ENCODE results near the gene PTPN23. TPM values are rescaled to one million over a fixed set of nuclear protein-coding genes. Genes with fewer than 3 reads are reported as not detected.
"Not testable (repeated sequence)": the region's sequence is repeated elsewhere in the genome, so short reads cannot be mapped to it uniquely, and the experiment has no call there.

Gene PTPN23
- total and polyA plus RNA-seq, 9 of the 15 experiments (the other 6 are each of a cell fraction or from before 2014, with no cell fraction given), result 0.41 to 58.7 (median 7.2) TPM

DNA sequence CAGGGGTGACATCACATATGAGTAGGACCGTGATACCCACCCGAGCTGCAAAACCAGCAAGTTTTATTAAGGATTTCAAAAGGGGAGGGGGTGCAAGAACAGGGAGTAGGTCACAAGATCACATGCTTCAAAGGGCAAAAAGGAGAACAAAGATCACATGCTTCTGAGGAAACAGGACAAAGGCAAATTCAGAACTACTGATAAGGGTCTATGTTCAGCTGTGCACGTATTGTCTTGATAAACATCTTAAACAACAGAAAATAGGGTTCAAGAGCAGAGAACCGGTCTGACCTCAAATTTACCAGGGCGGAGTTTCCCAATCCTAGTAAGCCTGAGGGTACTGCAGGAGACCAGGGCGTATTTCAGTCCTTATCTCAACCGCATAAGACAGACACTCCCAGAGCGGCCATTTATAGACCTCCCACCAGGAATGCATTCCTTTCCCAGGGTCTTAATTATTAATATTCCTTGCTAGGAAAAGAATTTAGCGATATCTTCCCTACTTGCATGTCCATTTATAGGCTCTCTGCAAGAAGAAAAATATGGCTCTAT, 78.8 kb downstream of the PTPN23 start:
- H4K20me1 ChIP-seq (replicated peaks; ENCODE audit: control insufficient read depth, insufficient read depth, low read length); ATAC-seq; H3K9ac ChIP-seq (ENCODE audit: insufficient read depth in 1 of 2, low read depth in 2 of 2, low read length in 2 of 2); DNase-seq (ENCODE audit: extremely low read depth in 1 of 4, low spot score in 3 of 4); BruUV-seq (replicated peaks); H3K4me2 ChIP-seq (ENCODE audit: insufficient read depth, low read length); intact Hi-C loops (cut with micrococcal nuclease); in situ Hi-C loops (cut with MboI); H3K4me3 ChIP-seq; H3K36me3 ChIP-seq (ENCODE audit: control insufficient read depth, insufficient read depth, low read length); H3K9me1 ChIP-seq (ENCODE audit: control insufficient read depth, insufficient read depth, low read length); CTCF ChIA-PET (ENCODE audit: low intra/inter-chr PET ratio); H3K9me3 ChIP-seq (replicated peaks; ENCODE audit: control insufficient read depth, insufficient read depth, low read depth, low read length); H3K27ac ChIP-seq (ENCODE audit: extremely low read depth, low read depth, low read length); H2AFZ ChIP-seq (ENCODE audit: low read depth, low read length); H3K27me3 ChIP-seq (ENCODE audit: control insufficient read depth in 2 of 2, insufficient read depth in 2 of 2, low read length in 2 of 2); H3K4me1 ChIP-seq (replicated peaks in 1 of 2; ENCODE audit: control insufficient read depth in 2 of 2, insufficient read depth in 2 of 2, low read length in 2 of 2); FAIRE-seq; TF ChIP-seq ATF1 (CRISPR knock-in tag; IDR thresholded peaks at IDR 0.05); NR2C1 (IDR thresholded peaks at IDR 0.05); TOE1 (CRISPR knock-in tag; IDR thresholded peaks at IDR 0.05; ENCODE audit: borderline replicate concordance, low read depth): not testable (repeated sequence)
- H3K79me2 ChIP-seq (ENCODE audit: control insufficient read depth, insufficient read depth, low read length), result peaks cover 75% of the 10 kb centered on the region
- POLR2A ChIA-PET, result interaction anchor here (2.7 kb wide), 1 partner anchor 15 kb away, joined by 12 read pairs; the partner anchor contains the start of gene SCAP
- 52% methylated on average over 9 of the region's 9 CpGs for WGBS (ENCODE audit: insufficient coverage, low coverage, missing lambda C conversion rate)
- 0 out of 2 replicates have a peak, but pooled peaks have one; percentile 15 for TF ChIP-seq ATF1 (tag; IDR thresholded peaks at IDR 0.05)
- TF ChIP-seq ZFX (CRISPR knock-in tag; IDR thresholded peaks at IDR 0.05), result 0 out of 2 replicates have a peak, but pooled peaks have one; percentile 16
- TF ChIP-seq TRIM28 (IDR thresholded peaks at IDR 0.05), result peak; percentile 91
- TF ChIP-seq SMARCE1 (IDR thresholded peaks at IDR 0.05), result peak; percentile 34; the same call in 1 of the 2 replicates
- peak; percentile 28; the same call in 1 of the 2 replicates for TF ChIP-seq CEBPB (tag; IDR thresholded peaks at IDR 0.05)
- peak; percentile 39; the same call in 1 of the 2 replicates for TF ChIP-seq CXXC5 (CRISPR knock-in tag; IDR thresholded peaks at IDR 0.05)
- TF ChIP-seq SOX6 (IDR thresholded peaks at IDR 0.05), result peak; percentile 98
- TF ChIP-seq, protein P1, sequence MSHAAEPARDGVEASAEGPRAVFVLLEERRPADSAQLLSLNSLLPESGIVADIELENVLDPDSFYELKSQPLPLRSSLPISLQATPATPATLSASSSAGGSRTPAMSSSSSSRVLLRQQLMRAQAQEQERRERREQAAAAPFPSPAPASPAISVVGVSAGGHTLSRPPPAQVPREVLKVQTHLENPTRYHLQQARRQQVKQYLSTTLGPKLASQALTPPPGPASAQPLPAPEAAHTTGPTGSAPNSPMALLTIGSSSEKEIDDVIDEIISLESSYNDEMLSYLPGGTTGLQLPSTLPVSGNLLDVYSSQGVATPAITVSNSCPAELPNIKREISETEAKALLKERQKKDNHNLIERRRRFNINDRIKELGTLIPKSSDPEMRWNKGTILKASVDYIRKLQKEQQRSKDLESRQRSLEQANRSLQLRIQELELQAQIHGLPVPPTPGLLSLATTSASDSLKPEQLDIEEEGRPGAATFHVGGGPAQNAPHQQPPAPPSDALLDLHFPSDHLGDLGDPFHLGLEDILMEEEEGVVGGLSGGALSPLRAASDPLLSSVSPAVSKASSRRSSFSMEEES (CRISPR knock-in tag; IDR thresholded peaks at IDR 0.05), result peak; percentile 30; the same call in 1 of the 2 replicates
- peak; percentile 30; the same call in 1 of the 2 replicates for TF ChIP-seq NR2C1 (tag; IDR thresholded peaks at IDR 0.05)
- TF ChIP-seq, protein P2, sequence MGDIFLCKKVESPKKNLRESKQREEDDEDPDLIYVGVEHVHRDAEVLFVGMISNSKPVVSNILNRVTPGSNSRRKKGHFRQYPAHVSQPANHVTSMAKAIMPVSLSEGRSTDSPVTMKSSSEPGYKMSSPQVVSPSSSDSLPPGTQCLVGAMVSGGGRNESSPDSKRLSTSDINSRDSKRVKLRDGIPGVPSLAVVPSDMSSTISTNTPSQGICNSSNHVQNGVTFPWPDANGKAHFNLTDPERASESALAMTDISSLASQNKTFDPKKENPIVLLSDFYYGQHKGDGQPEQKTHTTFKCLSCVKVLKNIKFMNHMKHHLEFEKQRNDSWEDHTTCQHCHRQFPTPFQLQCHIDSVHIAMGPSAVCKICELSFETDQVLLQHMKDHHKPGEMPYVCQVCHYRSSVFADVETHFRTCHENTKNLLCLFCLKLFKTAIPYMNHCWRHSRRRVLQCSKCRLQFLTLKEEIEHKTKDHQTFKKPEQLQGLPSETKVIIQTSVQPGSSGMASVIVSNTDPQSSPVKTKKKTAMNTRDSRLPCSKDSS (IDR thresholded peaks at IDR 0.05; ENCODE audit: low read depth, partially characterized antibody), result peak; percentile 65
- TF ChIP-seq L3MBTL2 (IDR thresholded peaks at IDR 0.05), result peak; percentile 77
- 0 out of 2 replicates have a peak, but pooled peaks have one; percentile 39 for TF ChIP-seq CBX5 (IDR thresholded peaks at IDR 0.05; ENCODE audit: borderline replicate concordance, low read depth)
- TF ChIP-seq ZNF445 (CRISPR knock-in tag; IDR thresholded peaks at IDR 0.05; ENCODE audit: low read depth), result peak; percentile 73; the same call in 1 of the 2 replicates
- TF ChIP-seq ARID1B (IDR thresholded peaks at IDR 0.05), result 0 out of 2 replicates have a peak, but pooled peaks have one; percentile 23
- peak; percentile 38; the same call in 1 of the 2 replicates for TF ChIP-seq MTA1 (IDR thresholded peaks at IDR 0.05; ENCODE audit: borderline replicate concordance)
- peak; percentile 53; the same call in 1 of the 2 replicates for TF ChIP-seq TOE1 (IDR thresholded peaks at IDR 0.05; ENCODE audit: borderline replicate concordance)
- peak; percentile 85 for TF ChIP-seq ESRRA (IDR thresholded peaks at IDR 0.05; ENCODE audit: borderline replicate concordance, low read depth)
